Measurements from ENCODE around the gene LRRC47.

The LRRC47 gene

GRCh38 chr1:3787349-3787715, 9.0 kb downstream of the LRRC47 start:
- DNase-seq (ENCODE audit: low read depth, low spot score) = no peak

- DNase-seq (ENCODE audit: low read depth, low spot score) = no peak
Measured at GRCh38 chr1:3786468-3787348, 9.6 kb downstream of the LRRC47 start.

- no peak for DNase-seq (ENCODE audit: low read depth, low spot score)
Measured at GRCh38 chr1:3785456-3786157, 10.7 kb downstream of the LRRC47 start.

GRCh38 chr1:3785045-3785444, 11.3 kb downstream of the LRRC47 start:
- DNase-seq (ENCODE audit: low read depth, low spot score) = no peak

- DNase-seq (ENCODE audit: low read depth, low spot score) = no peak
Measured at GRCh38 chr1:3783651-3784474, 12.4 kb downstream of the LRRC47 start.

GRCh38 chr1:3780901-3781300, 15.4 kb downstream of the LRRC47 start:
- DNase-seq (ENCODE audit: low read depth, low spot score) = no peak

GRCh38 chr1:3779912-3780416, 16.3 kb downstream of the LRRC47 start:
- no peak for DNase-seq (ENCODE audit: low read depth, low spot score)

- no peak for DNase-seq (ENCODE audit: low read depth, low spot score)
Measured at GRCh38 chr1:3779265-3779911, 16.9 kb downstream of the LRRC47 start.

GRCh38 chr1:3778590-3779264, 17.6 kb downstream of the LRRC47 start:
- DNase-seq (ENCODE audit: low read depth, low spot score) = no peak

- no peak for DNase-seq (ENCODE audit: low read depth, low spot score)
Measured at GRCh38 chr1:3777647-3778589, 18.4 kb downstream of the LRRC47 start.

- no peak for DNase-seq (ENCODE audit: low read depth, low spot score)
Measured at GRCh38 chr1:3777078-3777547, 19.2 kb downstream of the LRRC47 start.

- DNase-seq (ENCODE audit: low read depth, low spot score) = no peak
Measured at GRCh38 chr1:3776231-3776961, 19.9 kb downstream of the LRRC47 start.

- DNase-seq (ENCODE audit: low read depth, low spot score) = no peak
Measured at GRCh38 chr1:3775490-3776230, 20.6 kb downstream of the LRRC47 start.

GRCh38 chr1:3774946-3775489, 21.3 kb downstream of the LRRC47 start:
- no peak for DNase-seq (ENCODE audit: low read depth, low spot score)

- no peak for DNase-seq (ENCODE audit: low read depth, low spot score)
Measured at GRCh38 chr1:3774276-3774945, 21.9 kb downstream of the LRRC47 start.

GRCh38 chr1:3773572-3774275, 22.6 kb downstream of the LRRC47 start:
- DNase-seq (ENCODE audit: low read depth, low spot score) = no peak

All from activated naive CD8-positive, alpha-beta T cell treated with anti-CD3 and anti-CD28 coated beads, Interleukin-2, amount 50 U/mL, for 16 hours (primary cell).